Activated CD4-positive, alpha-beta T cell treated with anti-CD3 and anti-CD28 coated beads, Interleukin-2, amount 10 ng/mL, durations not matched to agents 7 days and 5 days (primary cell): ENCODE measurements around the gene KRT10. TPM values are rescaled to one million over a fixed set of nuclear protein-coding genes. Genes with fewer than 3 reads are reported as not detected.
A peak's percentile ranks its signal among the peaks of the same experiment; 100 is the strongest.

Experiments
- CTCF ChIA-PET: fragments of 350-600 bp; sonication (Branson Sonifier 250); formaldehyde crosslinking; loops from one replicate; lab custom pipeline; 2021; ENCODE audit warnings: antibody characterized with exemption; lab: Charles Lee
- POLR2A ChIA-PET: fragments of 350-600 bp; sonication (Branson Sonifier 250); formaldehyde crosslinking; loops from one replicate; lab custom pipeline; 2021; ENCODE audit warnings: antibody characterized with exemption; lab: Charles Lee
- DNase-seq: peaks from one replicate; pipeline ENCODE4 v3.0.0-alpha.2; 2020
- H3K27ac Mint-ChIP-seq: one replicate; pipeline ENCODE4 v1.8.0; 2021; ENCODE audit warnings: mild to moderate bottlenecking, moderate library complexity, mixed read lengths
- H3K27me3 Mint-ChIP-seq: one replicate; pipeline ENCODE4 v1.8.0; 2021; ENCODE audit warnings: mixed read lengths
- H3K36me3 Mint-ChIP-seq: one replicate; pipeline ENCODE4 v1.8.0; 2021; ENCODE audit warnings: low read depth, mixed read lengths
- H3K4me1 Mint-ChIP-seq: one replicate; pipeline ENCODE4 v1.8.0; 2021; ENCODE audit warnings: mixed read lengths
- H3K4me3 Mint-ChIP-seq: one replicate; pipeline ENCODE4 v1.8.0; 2021; ENCODE audit warnings: mild to moderate bottlenecking, moderate library complexity, mixed read lengths
- H3K9me3 Mint-ChIP-seq: one replicate; pipeline ENCODE4 v1.8.0; 2021; ENCODE audit warnings: mixed read lengths
- total RNA-seq, 2 experiments: library from RNA; stranded (reverse); gene quantifications; one replicate each; pipeline ENCODE4 v1.2.3, GENCODE V29; 2021

Gene KRT10
- total RNA-seq, 2 experiments from 2014 or later: 21.0 to 22.9 TPM

- no peaks in the 10 kb centered on the region for H3K9me3 Mint-ChIP-seq
- H3K4me1 Mint-ChIP-seq: no peaks in the 10 kb centered on the region
- POLR2A ChIA-PET: no interaction called here
- H3K4me3 Mint-ChIP-seq: no peak overlapping the region
- peaks cover 27% of the 10 kb centered on the region for H3K27me3 Mint-ChIP-seq
- no peaks in the 10 kb centered on the region for H3K36me3 Mint-ChIP-seq
- H3K27ac Mint-ChIP-seq: no peak overlapping the region
- DNase-seq: no peak
- CTCF ChIA-PET: no interaction called here
Measured at GRCh38 chr17:40793832-40794231, 28.6 kb downstream of the KRT10 start.

- H3K27me3 Mint-ChIP-seq: peaks cover 26% of the 10 kb centered on the region
- H3K27ac Mint-ChIP-seq: no peak overlapping the region
- DNase-seq: no peak
- no peaks in the 10 kb centered on the region for H3K36me3 Mint-ChIP-seq
- ChIA-PET POLR2A (no interaction called here), CTCF (no interaction called here)
- no peak overlapping the region for H3K4me3 Mint-ChIP-seq
- no peaks in the 10 kb centered on the region for H3K4me1 Mint-ChIP-seq
- H3K9me3 Mint-ChIP-seq: no peaks in the 10 kb centered on the region
Measured at GRCh38 chr17:40791787-40792436, 30.5 kb downstream of the KRT10 start.

GRCh38 chr17:40791111-40791510 is 31.3 kb downstream of the KRT10 start:
- ChIA-PET POLR2A (no interaction called here), CTCF (no interaction called here)
- H3K27me3 Mint-ChIP-seq: peaks cover 22% of the 10 kb centered on the region
- no peaks in the 10 kb centered on the region for H3K9me3 Mint-ChIP-seq
- DNase-seq: no peak
- H3K27ac Mint-ChIP-seq: no peak overlapping the region
- no peaks in the 10 kb centered on the region for H3K4me1 Mint-ChIP-seq
- H3K4me3 Mint-ChIP-seq: no peak overlapping the region
- H3K36me3 Mint-ChIP-seq: no peaks in the 10 kb centered on the region

- no peak within 1 kb of the TSS for H3K27ac Mint-ChIP-seq
- ChIA-PET POLR2A (no interaction called here), CTCF (no interaction called here)
- H3K9me3 Mint-ChIP-seq: no peaks in the 10 kb centered on the region
- no peaks in the 10 kb centered on the region for H3K36me3 Mint-ChIP-seq
- DNase-seq: no peak
- H3K27me3 Mint-ChIP-seq: peaks cover 42% of the 10 kb centered on the region
- H3K4me3 Mint-ChIP-seq: no peak within 1 kb of the TSS
- peaks cover 9% of the 10 kb centered on the region for H3K4me1 Mint-ChIP-seq
Measured at GRCh38 chr17:40782450-40782849, 40.0 kb downstream of the KRT10 start, which contains the start of gene KRT27. Gene KRT27 (minus strand): TSS chr17:40782550. CDS start chr17:40782493, 57 bp downstream.

GRCh38 chr17:40779181-40779909 is 43.1 kb downstream of the KRT10 start:
- POLR2A ChIA-PET: no interaction called here
- H3K4me1 Mint-ChIP-seq: peaks cover 9% of the 10 kb centered on the region
- no peaks in the 10 kb centered on the region for H3K9me3 Mint-ChIP-seq
- peak; percentile 28 for DNase-seq
- H3K36me3 Mint-ChIP-seq: no peaks in the 10 kb centered on the region
- H3K27ac Mint-ChIP-seq: no peak overlapping the region
- CTCF ChIA-PET: interaction anchor here (0.5 kb wide), 1 partner anchor 865 kb away, joined by 4 read pairs; no protein-coding TSS in a partner anchor
- H3K27me3 Mint-ChIP-seq: peaks cover 57% of the 10 kb centered on the region
- H3K4me3 Mint-ChIP-seq: peak overlapping the region; percentile 49

GRCh38 chr17:40778461-40778860 is 44.0 kb downstream of the KRT10 start:
- H3K36me3 Mint-ChIP-seq: no peaks in the 10 kb centered on the region
- H3K4me1 Mint-ChIP-seq: peaks cover 9% of the 10 kb centered on the region
- CTCF ChIA-PET: no interaction called here
- POLR2A ChIA-PET: no interaction called here
- no peak overlapping the region for H3K4me3 Mint-ChIP-seq
- H3K9me3 Mint-ChIP-seq: no peaks in the 10 kb centered on the region
- H3K27me3 Mint-ChIP-seq: peaks cover 57% of the 10 kb centered on the region
- no peak for DNase-seq
- no peak overlapping the region for H3K27ac Mint-ChIP-seq

- POLR2A ChIA-PET: no interaction called here
- H3K4me1 Mint-ChIP-seq: peaks cover 9% of the 10 kb centered on the region
- DNase-seq: no peak
- H3K4me3 Mint-ChIP-seq: no peak overlapping the region
- peaks cover 53% of the 10 kb centered on the region for H3K27me3 Mint-ChIP-seq
- CTCF ChIA-PET: no interaction called here
- H3K9me3 Mint-ChIP-seq: no peaks in the 10 kb centered on the region
- H3K36me3 Mint-ChIP-seq: no peaks in the 10 kb centered on the region
- no peak overlapping the region for H3K27ac Mint-ChIP-seq
Measured at GRCh38 chr17:40777971-40778370, 44.4 kb downstream of the KRT10 start.

GRCh38 chr17:40777459-40777858 is 45.0 kb downstream of the KRT10 start:
- POLR2A ChIA-PET: no interaction called here

GRCh38 chr17:40775945-40776344 is 46.5 kb downstream of the KRT10 start:
- Mint-ChIP-seq H3K27ac (no peak overlapping the region), H3K27me3 (peaks cover 64% of the 10 kb centered on the region), H3K36me3 (no peaks in the 10 kb centered on the region), H3K9me3 (no peaks in the 10 kb centered on the region), H3K4me1 (peaks cover 9% of the 10 kb centered on the region), H3K4me3 (no peak overlapping the region)
- CTCF ChIA-PET: no interaction called here
- POLR2A ChIA-PET: no interaction called here
- no peak for DNase-seq

More at GRCh38 chr17:40777459-40777858, 45.0 kb downstream of the KRT10 start:
- Mint-ChIP-seq H3K27me3 (peaks cover 59% of the 10 kb centered on the region), H3K9me3 (no peaks in the 10 kb centered on the region), H3K36me3 (no peaks in the 10 kb centered on the region), H3K4me3 (no peak overlapping the region), H3K4me1 (peaks cover 9% of the 10 kb centered on the region), H3K27ac (no peak overlapping the region)
- CTCF ChIA-PET: no interaction called here
- DNase-seq: no peak

GRCh38 chr17:40772101-40772500 is 50.3 kb downstream of the KRT10 start, which contains the start of gene KRT26:
Gene KRT26 (minus strand): TSS chr17:40772201. CDS start chr17:40772113, 88 bp downstream.
- CTCF ChIA-PET: interaction anchor here (0.6 kb wide), 1 partner anchor 152 kb away, joined by 3 read pairs; no protein-coding TSS in a partner anchor
- DNase-seq: no peak
- Mint-ChIP-seq H3K4me1 (no peaks in the 10 kb centered on the region), H3K27ac (no peak within 1 kb of the TSS), H3K4me3 (no peak within 1 kb of the TSS), H3K9me3 (no peaks in the 10 kb centered on the region), H3K36me3 (no peaks in the 10 kb centered on the region), H3K27me3 (peaks cover 42% of the 10 kb centered on the region)
- POLR2A ChIA-PET: no interaction called here

Other genes starting within 250 kb of the KRT10 start
- 100 to 1,000 TPM; 110 to 117 TPM for gene SMARCE1, start 174.8 kb downstream of the KRT10 start, total RNA-seq
- gene KRT222, start 157.4 kb downstream of the KRT10 start, total RNA-seq: not detected
- gene KRT24, start 118.9 kb downstream of the KRT10 start, total RNA-seq: not detected
- gene KRT25, start 67.3 kb downstream of the KRT10 start, total RNA-seq: not detected
- gene KRT26, start 50.4 kb downstream of the KRT10 start, total RNA-seq: not detected
- not detected for gene KRT27, start 40.1 kb downstream of the KRT10 start, total RNA-seq
- gene KRT28, start 22.7 kb downstream of the KRT10 start, total RNA-seq: not detected
- not detected for gene KRT12, start 44.6 kb upstream of the KRT10 start, total RNA-seq
- gene KRT20, start 62.6 kb upstream of the KRT10 start, total RNA-seq: not detected
- gene KRT23, start 115.0 kb upstream of the KRT10 start, total RNA-seq: not detected
- gene KRT39, start 144.3 kb upstream of the KRT10 start, total RNA-seq: not detected
- not detected for gene KRT40, start 161.7 kb upstream of the KRT10 start, total RNA-seq
- gene KRTAP3-3, start 171.6 kb upstream of the KRT10 start, total RNA-seq: not detected
- gene KRTAP3-2, start 177.3 kb upstream of the KRT10 start, total RNA-seq: not detected
- gene KRTAP3-1, start 186.5 kb upstream of the KRT10 start, total RNA-seq: not detected
- not detected for gene KRTAP1-5, start 204.6 kb upstream of the KRT10 start, total RNA-seq
- not detected for gene KRTAP1-4, start 207.6 kb upstream of the KRT10 start, total RNA-seq
- not detected for gene KRTAP1-3, start 212.3 kb upstream of the KRT10 start, total RNA-seq
- not detected for gene KRTAP1-1, start 218.8 kb upstream of the KRT10 start, total RNA-seq
- not detected for gene KRTAP2-1, start 224.7 kb upstream of the KRT10 start, total RNA-seq
- not detected for gene KRTAP2-2, start 232.6 kb upstream of the KRT10 start, total RNA-seq
- not detected for gene KRTAP2-3, start 237.5 kb upstream of the KRT10 start, total RNA-seq
- gene KRTAP2-4, start 243.3 kb upstream of the KRT10 start, total RNA-seq: not detected